H9 (cell line): ENCODE data around the gene PARP9. TPM values are rescaled to one million over a fixed set of nuclear protein-coding genes. Genes with fewer than 3 reads are reported as not detected.

Experiments used
- DNase-seq: peaks from one replicate; pipeline ENCODE4 v3.0.0-alpha.2; 2017
- H2AFZ ChIP-seq: one replicate; pipeline ENCODE4 v1.6.1; 2013; ENCODE audit warnings: mild to moderate bottlenecking, low read length, control low read depth, moderate library complexity
- H2AK5ac ChIP-seq: 2 replicates; pipeline ENCODE4 v1.6.1; 2013; ENCODE audit warnings: low read length, control low read depth, mixed read lengths; ENCODE audit not compliant: insufficient read length
- H2BK120ac ChIP-seq: one replicate; pipeline ENCODE4 v1.6.1; 2013; ENCODE audit warnings: low read depth, mild to moderate bottlenecking, low read length, control low read depth, inconsistent platforms; ENCODE audit not compliant: poor library complexity, severe bottlenecking
- H2BK12ac ChIP-seq: 2 replicates; pipeline ENCODE4 v1.6.1; 2013; ENCODE audit warnings: low read length, control low read depth, mixed read lengths, low read depth; ENCODE audit not compliant: insufficient read length
- H2BK15ac ChIP-seq: 2 replicates; pipeline ENCODE4 v1.6.1; 2013; ENCODE audit warnings: low read depth, low read length, control low read depth
- H2BK20ac ChIP-seq: one replicate; pipeline ENCODE4 v1.6.1; 2013; ENCODE audit warnings: low read depth, mild to moderate bottlenecking, low read length, control low read depth, inconsistent platforms; ENCODE audit not compliant: poor library complexity, severe bottlenecking
- H2BK5ac ChIP-seq: 2 replicates; pipeline ENCODE4 v1.6.1; 2013; ENCODE audit warnings: low read length, control low read depth, mixed read lengths; ENCODE audit not compliant: insufficient read length
- H3K14ac ChIP-seq: 2 replicates; pipeline ENCODE4 v1.6.1; 2013; ENCODE audit warnings: low read length, control low read depth; ENCODE audit not compliant: insufficient read depth
- H3K18ac ChIP-seq: 2 replicates; pipeline ENCODE4 v1.6.1; 2013; ENCODE audit warnings: low read depth, mild to moderate bottlenecking, mixed read lengths, low read length, control low read depth; ENCODE audit not compliant: insufficient read length
- H3K23ac ChIP-seq: 2 replicates; pipeline ENCODE4 v1.6.1; 2013; ENCODE audit warnings: low read length, control low read depth, mixed read lengths, low read depth; ENCODE audit not compliant: insufficient read length
- H3K23me2 ChIP-seq: 2 replicates; pipeline ENCODE4 v1.6.1; 2013; ENCODE audit warnings: low read depth, mild to moderate bottlenecking, mixed read lengths, low read length, control low read depth; ENCODE audit not compliant: insufficient read length, poor library complexity, severe bottlenecking
- H3K27ac ChIP-seq: 2 replicates; pipeline ENCODE4 v1.5.1; 2013; ENCODE audit warnings: low read length, control low read depth, mixed read lengths, low read depth; ENCODE audit not compliant: insufficient read length
- H3K27me3 ChIP-seq: 2 replicates; pipeline ENCODE4 v1.6.1; 2013; ENCODE audit warnings: low read length, control low read depth, inconsistent platforms; ENCODE audit not compliant: insufficient read depth
- H3K4ac ChIP-seq: 2 replicates; pipeline ENCODE4 v1.6.1; 2013; ENCODE audit warnings: low read depth, mild to moderate bottlenecking, control low read depth, inconsistent platforms, low read length, moderate library complexity
- H3K4me1 ChIP-seq: 2 replicates; pipeline ENCODE4 v1.6.1; 2013; ENCODE audit warnings: low read length, control low read depth, inconsistent platforms; ENCODE audit not compliant: insufficient read depth
- H3K4me2 ChIP-seq: 2 replicates; pipeline ENCODE4 v1.6.1; 2013; ENCODE audit warnings: low read length, control low read depth, mixed read lengths; ENCODE audit not compliant: insufficient read length, insufficient read depth
- H3K56ac ChIP-seq: 2 replicates; pipeline ENCODE4 v1.6.1; 2013; ENCODE audit warnings: low read depth, mild to moderate bottlenecking, mixed read lengths, low read length, control low read depth; ENCODE audit not compliant: insufficient read length
- H3K79me1 ChIP-seq: 2 replicates; pipeline ENCODE4 v1.6.1; 2013; ENCODE audit warnings: low read depth, mild to moderate bottlenecking, moderate library complexity, low read length, control low read depth, inconsistent platforms; ENCODE audit not compliant: insufficient read depth, poor library complexity, severe bottlenecking
- H3K79me2 ChIP-seq: 2 replicates; pipeline ENCODE4 v1.6.1; 2013; ENCODE audit warnings: low read length, control low read depth, inconsistent platforms; ENCODE audit not compliant: insufficient read depth
- H3K9ac ChIP-seq: 2 replicates; pipeline ENCODE4 v1.6.1; 2013; ENCODE audit warnings: low read length, control low read depth, mixed read lengths; ENCODE audit not compliant: insufficient read length; ENCODE audit errors: extremely low read depth
- H3K9me3 ChIP-seq: one replicate; pipeline ENCODE4 v1.6.1; 2013; ENCODE audit warnings: low read depth, low read length, inconsistent platforms; ENCODE audit not compliant: control insufficient read depth
- H3T11ph ChIP-seq: one replicate; pipeline ENCODE4 v1.6.1; 2013; ENCODE audit warnings: mild to moderate bottlenecking, low read length, control low read depth, inconsistent platforms
- H4K20me1 ChIP-seq: one replicate; pipeline ENCODE4 v1.6.1; 2013; ENCODE audit not compliant: control insufficient read depth, insufficient read length, insufficient read depth
- H4K5ac ChIP-seq: 2 replicates; pipeline ENCODE4 v1.6.1; 2013; ENCODE audit warnings: low read depth, mild to moderate bottlenecking, mixed read lengths, low read length, control low read depth; ENCODE audit not compliant: insufficient read length
- H4K8ac ChIP-seq: replicated peaks from 2 replicates; pipeline ENCODE4 v1.6.1; 2013; ENCODE audit warnings: low read length, control low read depth, mixed read lengths, low read depth; ENCODE audit not compliant: insufficient read length
- H4K91ac ChIP-seq: 2 replicates; pipeline ENCODE4 v1.6.1; 2013; ENCODE audit warnings: low read depth, mild to moderate bottlenecking, moderate library complexity, mixed read lengths, low read length, control low read depth; ENCODE audit not compliant: insufficient read length
- H3K27ac Mint-ChIP-seq, 3 experiments: 2 replicates in 2 of 3; 3 replicates in 1 of 3; pipeline ENCODE4 v1.8.0; 2020 to 2021; ENCODE audit warnings: mixed read lengths in 3 of 3, mild to moderate bottlenecking in 1 of 3, moderate library complexity in 1 of 3
- H3K27me3 Mint-ChIP-seq: 2 replicates; pipeline ENCODE4 v1.8.0; 2021; ENCODE audit warnings: low read depth, mild to moderate bottlenecking, moderate library complexity, mixed read lengths
- H3K36me3 Mint-ChIP-seq, 3 experiments: 2 replicates in 2 of 3; 3 replicates in 1 of 3; pipeline ENCODE4 v1.8.0; 2020 to 2021; ENCODE audit warnings: low read depth in 3 of 3, mixed read lengths in 3 of 3; ENCODE audit not compliant: insufficient read depth in 1 of 3
- H3K4me1 Mint-ChIP-seq, 2 experiments: 2 replicates each; pipeline ENCODE4 v1.8.0; 2020; ENCODE audit warnings: mixed read lengths in 2 of 2
- H3K4me3 Mint-ChIP-seq, 2 experiments: 2 replicates in 1 of 2; 3 replicates in 1 of 2; pipeline ENCODE4 v1.8.0; 2020 to 2021; ENCODE audit warnings: mild to moderate bottlenecking in 2 of 2, mixed read lengths in 2 of 2, moderate library complexity in 1 of 2
- H3K9me3 Mint-ChIP-seq, 2 experiments: 2 replicates in 1 of 2; 3 replicates in 1 of 2; pipeline ENCODE4 v1.8.0; 2020; ENCODE audit warnings: mild to moderate bottlenecking in 2 of 2, mixed read lengths in 2 of 2, moderate library complexity in 1 of 2
- CTCF ChIP-seq: fragments of 200-600 bp; sonication (generic); conservative IDR thresholded peaks from 3 replicates; pipeline ENCODE4 v1.8.0; 2021; ENCODE audit warnings: antibody characterized with exemption, mild to moderate bottlenecking
- WGBS: extraction: QIAGEN DNeasy Blood & Tissue Kit; methylation state at CpG from one replicate; pipeline ENCODE4 v1.1.7; 2013; ENCODE audit warnings: missing lambda C conversion rate, low lambda C conversion rate, mixed read lengths; ENCODE audit not compliant: insufficient read length; ENCODE audit errors: extremely low coverage; 5-methylcytosine and 5-hydroxymethylcytosine counted together
- total RNA-seq: library from RNA; stranded (reverse); gene quantifications from 2 replicates; pipeline ENCODE4 v1.2.1, GENCODE V29; 2021

The PARP9 gene
- total RNA-seq, 1 experiment from 2014 or later: 3.4 TPM

GRCh38 chr3:122560680-122561079, 3.4 kb downstream of the PARP9 start:
- Mint-ChIP-seq H3K27ac (0 out of 7 replicates have a peak overlapping the region, but pooled peaks of 1 of the 3 experiments have one; percentile 74), H3K9me3 (no peaks in the 10 kb centered on the region), H3K36me3 (no peaks in the 10 kb centered on the region; a peak in 1 of 7 replicates), H3K4me3 (no peak overlapping the region), H3K27me3 (peaks cover 3% of the 10 kb centered on the region; the same call in 1 of the 2 replicates), H3K4me1 (peaks cover 17 to 28% of the 10 kb centered on the region in 2 experiments)
- no peak overlapping the region for H2AFZ ChIP-seq
- TF ChIP-seq CTCF: peak; percentile 68
- H3K23me2 ChIP-seq: no peaks in the 10 kb centered on the region
- H3K14ac ChIP-seq: no peak overlapping the region
- H3K27me3 ChIP-seq: no peaks in the 10 kb centered on the region
- H4K5ac ChIP-seq: no peak overlapping the region
- H3K4me2 ChIP-seq: no peak overlapping the region
- H3K79me2 ChIP-seq: no peaks in the 10 kb centered on the region
- H4K91ac ChIP-seq: no peak overlapping the region
- no peak overlapping the region for H3K18ac ChIP-seq
- no peak for DNase-seq
- H3K79me1 ChIP-seq: no peaks in the 10 kb centered on the region
- H2AK5ac ChIP-seq: no peak overlapping the region
- no peak overlapping the region for H3T11ph ChIP-seq
- no peak overlapping the region for H3K4ac ChIP-seq
- no peak overlapping the region for H2BK20ac ChIP-seq
- H3K9ac ChIP-seq: no peak overlapping the region
- H2BK15ac ChIP-seq: no peak overlapping the region
- H3K27ac ChIP-seq: no peak overlapping the region
- no peak overlapping the region for H3K56ac ChIP-seq
- no peak overlapping the region for H4K8ac ChIP-seq
- H2BK5ac ChIP-seq: no peak overlapping the region
- peaks cover 9% of the 10 kb centered on the region for H3K4me1 ChIP-seq
- H3K9me3 ChIP-seq: no peaks in the 10 kb centered on the region
- H2BK12ac ChIP-seq: no peak overlapping the region
- no CpG with 5 or more reads among the region's 1 CpG for WGBS
- H4K20me1 ChIP-seq: no peaks in the 10 kb centered on the region
- no peak overlapping the region for H3K23ac ChIP-seq
- no peak overlapping the region for H2BK120ac ChIP-seq
